ENCODE results near the gene MAN1C1. TPM values are rescaled to one million over a fixed set of nuclear protein-coding genes. Genes with fewer than 3 reads are reported as not detected.

Gene MAN1C1
- total and polyA plus RNA-seq, 9 of the 15 experiments (the other 6 are each of a cell fraction or from before 2014, with no cell fraction given): 0.04 to 0.44 (median 0.10) TPM; not detected in 3

GRCh38 chr1:25798666-25799351, 182.2 kb downstream of the MAN1C1 start:
- Histone ChIP-seq H3K36me3 (ENCODE audit: control insufficient read depth, insufficient read depth, low read length) (no peaks in the 10 kb centered on the region), H3K27ac (ENCODE audit: extremely low read depth, low read depth, low read length) (no peak overlapping the region), H4K20me1 (replicated peaks; ENCODE audit: control insufficient read depth, insufficient read depth, low read length) (no peaks in the 10 kb centered on the region), H3K4me3 (no peak overlapping the region), H3K79me2 (ENCODE audit: control insufficient read depth, insufficient read depth, low read length) (no peaks in the 10 kb centered on the region), H3K9ac (ENCODE audit: insufficient read depth in 1 of 2, low read depth in 2 of 2, low read length in 2 of 2) (0 out of 4 replicates have a peak overlapping the region, but pooled peaks of 1 of the 2 experiments have one; percentile 58), H2AFZ (ENCODE audit: low read depth, low read length) (no peak overlapping the region), H3K9me3 (replicated peaks; ENCODE audit: control insufficient read depth, insufficient read depth, low read depth, low read length) (no peaks in the 10 kb centered on the region), H3K27me3 (ENCODE audit: control insufficient read depth in 2 of 2, insufficient read depth in 2 of 2, low read length in 2 of 2) (peaks cover 16 to 30% of the 10 kb centered on the region in 2 experiments), H3K9me1 (ENCODE audit: control insufficient read depth, insufficient read depth, low read length) (no peaks in the 10 kb centered on the region), H3K4me1 (replicated peaks in 1 of 2; ENCODE audit: control insufficient read depth in 2 of 2, insufficient read depth in 2 of 2, low read length in 2 of 2) (peaks cover 15 to 20% of the 10 kb centered on the region in 2 experiments; a peak in 4 of 5 replicates), H3K4me2 (ENCODE audit: insufficient read depth, low read length) (no peak overlapping the region)
- ATAC-seq (no peak), DNase-seq (ENCODE audit: extremely low read depth in 1 of 4, low spot score in 3 of 4) (no peak), FAIRE-seq (no peak)
- CTCF ChIA-PET (ENCODE audit: low intra/inter-chr PET ratio): interaction anchor here (0.9 to 3.3 kb wide), 2 partner anchors 102 to 189 kb away, joined by 3 to 15 read pairs; no protein-coding TSS in a partner anchor
- TF ChIP-seq ZNF224 (CRISPR knock-in tag; IDR thresholded peaks at IDR 0.05) (no peak), POLR3A (IDR thresholded peaks at IDR 0.05; ENCODE audit: borderline replicate concordance, extremely low read depth, insufficient read depth, insufficient read length) (no peak), NFATC3 (IDR thresholded peaks at IDR 0.05) (no peak), KDM2B (CRISPR knock-in tag; IDR thresholded peaks at IDR 0.05) (no peak), SMAD2 (IDR thresholded peaks at IDR 0.05; ENCODE audit: low read depth, low read length) (no peak), ATF3 (IDR thresholded peaks at IDR 0.05) (no peak), ATF3 (CRISPR knock-in tag; conservative IDR thresholded peaks at IDR 0.05) (no peak), KDM5B (IDR thresholded peaks at IDR 0.05; ENCODE audit: insufficient replicate concordance, low read depth, low read length) (no peak), ZNF785 (CRISPR knock-in tag; IDR thresholded peaks at IDR 0.05) (no peak), PURB (CRISPR knock-in tag; IDR thresholded peaks at IDR 0.05; ENCODE audit: low read depth) (no peak)
- POLR2A ChIA-PET: interaction anchor here (0.7 to 0.8 kb wide), 2 partner anchors 11 to 13 kb away, joined by 4 to 6 read pairs; no protein-coding TSS in a partner anchor
- in situ Hi-C loops (cut with MboI) (loop anchor here (5.0 kb wide), 1 partner anchor 187 kb away; no protein-coding TSS in a partner anchor), intact Hi-C loops (cut with micrococcal nuclease) (loop anchor here (5.0 to 10.0 kb wide), 3 partner anchors 54 to 257 kb away; partner anchors contain the start of gene LDLRAP1)
- no TSS peak for BruUV-seq (replicated peaks)
- 38% methylated on average over 8 of the region's 8 CpGs for whole genome bisulfite sequencing (ENCODE audit: insufficient coverage, low coverage, missing lambda C conversion rate)
